ENCODE measurements around the gene MBTPS1. TPM values are rescaled to one million over a fixed set of nuclear protein-coding genes. Genes with fewer than 3 reads are reported as not detected.

Gene MBTPS1
- total and polyA plus RNA-seq, 10 of the 15 experiments (the other 5 are each of a cell fraction or from before 2014, with no cell fraction given), result 1.3 to 43.9 (median 35.2) TPM

DNA sequence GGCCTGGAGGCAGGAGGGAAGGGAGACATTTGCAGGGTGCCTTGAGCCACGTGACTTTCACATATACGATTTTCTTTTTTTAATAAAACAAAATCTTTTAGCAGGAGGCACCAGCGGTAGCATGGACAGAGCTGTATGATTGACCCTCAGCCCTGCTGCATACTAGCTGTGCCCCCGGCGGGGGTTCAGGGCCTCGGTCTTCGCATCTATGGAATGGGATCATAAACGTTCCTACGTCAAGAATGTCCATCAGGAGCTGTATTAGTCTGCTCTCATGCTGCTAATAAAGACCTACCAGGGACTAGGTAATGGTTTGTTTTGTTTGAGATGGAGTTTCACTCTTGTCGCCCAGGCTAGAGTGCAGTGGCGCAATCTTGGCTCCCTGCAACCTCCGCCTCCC is 101.3 kb downstream of the MBTPS1 start:
- Histone ChIP-seq H3K27me3 (replicated peaks in 1 of 2; ENCODE audit: control insufficient read depth in 2 of 2, insufficient read depth in 2 of 2, low read length in 1 of 2) (no peaks in the 10 kb centered on the region), H3K27ac (ENCODE audit: control insufficient read depth, insufficient read depth) (no peak overlapping the region), H3K4me3 (no peak overlapping the region), H4K20me1 (ENCODE audit: control insufficient read depth, insufficient read depth) (no peaks in the 10 kb centered on the region), H3K4me1 (ENCODE audit: control insufficient read depth, insufficient read depth, low read length) (no peaks in the 10 kb centered on the region), H3K79me2 (ENCODE audit: control insufficient read depth, insufficient read depth, low read length) (no peaks in the 10 kb centered on the region), H3K36me3 (ENCODE audit: control insufficient read depth in 2 of 2, insufficient read depth in 2 of 2, low read length in 1 of 2) (no peaks in the 10 kb centered on the region), H3K9ac (ENCODE audit: control insufficient read depth, insufficient read depth, low read length) (no peak overlapping the region), H3K9me3 (replicated peaks; ENCODE audit: control insufficient read depth, insufficient read depth, low read length) (no peaks in the 10 kb centered on the region; the same call in 2 of the 3 replicates), H3K4me2 (ENCODE audit: control insufficient read depth, insufficient read depth) (no peak overlapping the region), H2AFZ (ENCODE audit: control insufficient read depth, low read depth, low read length) (no peak overlapping the region)
- ChIA-PET POLR2A (no interaction called here), RAD21 (ENCODE audit: unreplicated experiment) (no interaction called here), CTCF (no interaction called here), SMC1A (ENCODE audit: uncharacterized antibody, unreplicated experiment) (no interaction called here)
- ATAC-seq (no peak), DNase-seq (ENCODE audit: low read depth, low spot score) (no peak), FAIRE-seq (no peak)
- intact Hi-C loops (cut with micrococcal nuclease; ENCODE audit: unreplicated experiment), result no loop called here
- WGBS (ENCODE audit: insufficient coverage, insufficient replicate concordance, low lambda C conversion rate, missing lambda C conversion rate), result 62% methylated on average over 12 of the region's 12 CpGs
- BruUV-seq (replicated peaks), result no TSS peak
- in situ Hi-C loops (cut with MboI), result no loop called here
- TF ChIP-seq ZSCAN29 (IDR thresholded peaks at IDR 0.05), result no peak
- no peak for TF ChIP-seq EP300 (IDR thresholded peaks at IDR 0.05; ENCODE audit: borderline replicate concordance in 1 of 2, control insufficient read depth in 1 of 2, low read depth in 2 of 2, low read length in 2 of 2)
- no peak for TF ChIP-seq SREBF1 (IDR thresholded peaks at IDR 0.05; ENCODE audit: low read length)
- TF ChIP-seq, protein P1, sequence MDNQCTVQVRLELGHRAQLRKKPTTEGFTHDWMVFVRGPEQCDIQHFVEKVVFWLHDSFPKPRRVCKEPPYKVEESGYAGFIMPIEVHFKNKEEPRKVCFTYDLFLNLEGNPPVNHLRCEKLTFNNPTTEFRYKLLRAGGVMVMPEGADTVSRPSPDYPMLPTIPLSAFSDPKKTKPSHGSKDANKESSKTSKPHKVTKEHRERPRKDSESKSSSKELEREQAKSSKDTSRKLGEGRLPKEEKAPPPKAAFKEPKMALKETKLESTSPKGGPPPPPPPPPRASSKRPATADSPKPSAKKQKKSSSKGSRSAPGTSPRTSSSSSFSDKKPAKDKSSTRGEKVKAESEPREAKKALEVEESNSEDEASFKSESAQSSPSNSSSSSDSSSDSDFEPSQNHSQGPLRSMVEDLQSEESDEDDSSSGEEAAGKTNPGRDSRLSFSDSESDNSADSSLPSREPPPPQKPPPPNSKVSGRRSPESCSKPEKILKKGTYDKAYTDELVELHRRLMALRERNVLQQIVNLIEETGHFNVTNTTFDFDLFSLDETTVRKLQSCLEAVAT (IDR thresholded peaks at IDR 0.05), result no peak
- TF ChIP-seq, protein P2, sequence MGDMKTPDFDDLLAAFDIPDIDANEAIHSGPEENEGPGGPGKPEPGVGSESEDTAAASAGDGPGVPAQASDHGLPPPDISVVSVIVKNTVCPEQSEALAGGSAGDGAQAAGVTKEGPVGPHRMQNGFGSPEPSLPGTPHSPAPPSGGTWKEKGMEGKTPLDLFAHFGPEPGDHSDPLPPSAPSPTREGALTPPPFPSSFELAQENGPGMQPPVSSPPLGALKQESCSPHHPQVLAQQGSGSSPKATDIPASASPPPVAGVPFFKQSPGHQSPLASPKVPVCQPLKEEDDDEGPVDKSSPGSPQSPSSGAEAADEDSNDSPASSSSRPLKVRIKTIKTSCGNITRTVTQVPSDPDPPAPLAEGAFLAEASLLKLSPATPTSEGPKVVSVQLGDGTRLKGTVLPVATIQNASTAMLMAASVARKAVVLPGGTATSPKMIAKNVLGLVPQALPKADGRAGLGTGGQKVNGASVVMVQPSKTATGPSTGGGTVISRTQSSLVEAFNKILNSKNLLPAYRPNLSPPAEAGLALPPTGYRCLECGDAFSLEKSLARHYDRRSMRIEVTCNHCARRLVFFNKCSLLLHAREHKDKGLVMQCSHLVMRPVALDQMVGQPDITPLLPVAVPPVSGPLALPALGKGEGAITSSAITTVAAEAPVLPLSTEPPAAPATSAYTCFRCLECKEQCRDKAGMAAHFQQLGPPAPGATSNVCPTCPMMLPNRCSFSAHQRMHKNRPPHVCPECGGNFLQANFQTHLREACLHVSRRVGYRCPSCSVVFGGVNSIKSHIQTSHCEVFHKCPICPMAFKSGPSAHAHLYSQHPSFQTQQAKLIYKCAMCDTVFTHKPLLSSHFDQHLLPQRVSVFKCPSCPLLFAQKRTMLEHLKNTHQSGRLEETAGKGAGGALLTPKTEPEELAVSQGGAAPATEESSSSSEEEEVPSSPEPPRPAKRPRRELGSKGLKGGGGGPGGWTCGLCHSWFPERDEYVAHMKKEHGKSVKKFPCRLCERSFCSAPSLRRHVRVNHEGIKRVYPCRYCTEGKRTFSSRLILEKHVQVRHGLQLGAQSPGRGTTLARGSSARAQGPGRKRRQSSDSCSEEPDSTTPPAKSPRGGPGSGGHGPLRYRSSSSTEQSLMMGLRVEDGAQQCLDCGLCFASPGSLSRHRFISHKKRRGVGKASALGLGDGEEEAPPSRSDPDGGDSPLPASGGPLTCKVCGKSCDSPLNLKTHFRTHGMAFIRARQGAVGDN (IDR thresholded peaks at IDR 0.05), result no peak
- TF ChIP-seq ATF7 (IDR thresholded peaks at IDR 0.05; ENCODE audit: low read depth), result no peak
- TF ChIP-seq MEF2B (IDR thresholded peaks at IDR 0.05; ENCODE audit: partially characterized antibody, poor library complexity, severe bottlenecking), result no peak
- TF ChIP-seq, protein P3, sequence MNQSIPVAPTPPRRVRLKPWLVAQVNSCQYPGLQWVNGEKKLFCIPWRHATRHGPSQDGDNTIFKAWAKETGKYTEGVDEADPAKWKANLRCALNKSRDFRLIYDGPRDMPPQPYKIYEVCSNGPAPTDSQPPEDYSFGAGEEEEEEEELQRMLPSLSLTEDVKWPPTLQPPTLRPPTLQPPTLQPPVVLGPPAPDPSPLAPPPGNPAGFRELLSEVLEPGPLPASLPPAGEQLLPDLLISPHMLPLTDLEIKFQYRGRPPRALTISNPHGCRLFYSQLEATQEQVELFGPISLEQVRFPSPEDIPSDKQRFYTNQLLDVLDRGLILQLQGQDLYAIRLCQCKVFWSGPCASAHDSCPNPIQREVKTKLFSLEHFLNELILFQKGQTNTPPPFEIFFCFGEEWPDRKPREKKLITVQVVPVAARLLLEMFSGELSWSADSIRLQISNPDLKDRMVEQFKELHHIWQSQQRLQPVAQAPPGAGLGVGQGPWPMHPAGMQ (IDR thresholded peaks at IDR 0.05; ENCODE audit: borderline replicate concordance), result no peak
- TF ChIP-seq, protein P4, sequence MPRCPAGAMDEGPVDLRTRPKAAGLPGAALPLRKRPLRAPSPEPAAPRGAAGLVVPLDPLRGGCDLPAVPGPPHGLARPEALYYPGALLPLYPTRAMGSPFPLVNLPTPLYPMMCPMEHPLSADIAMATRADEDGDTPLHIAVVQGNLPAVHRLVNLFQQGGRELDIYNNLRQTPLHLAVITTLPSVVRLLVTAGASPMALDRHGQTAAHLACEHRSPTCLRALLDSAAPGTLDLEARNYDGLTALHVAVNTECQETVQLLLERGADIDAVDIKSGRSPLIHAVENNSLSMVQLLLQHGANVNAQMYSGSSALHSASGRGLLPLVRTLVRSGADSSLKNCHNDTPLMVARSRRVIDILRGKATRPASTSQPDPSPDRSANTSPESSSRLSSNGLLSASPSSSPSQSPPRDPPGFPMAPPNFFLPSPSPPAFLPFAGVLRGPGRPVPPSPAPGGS (IDR thresholded peaks at IDR 0.05; ENCODE audit: borderline replicate concordance, insufficient read depth, low read depth, low read length, poor library complexity, severe bottlenecking), result no peak
- no peak for TF ChIP-seq SIN3A (IDR thresholded peaks at IDR 0.05; ENCODE audit: low read depth, low read length)
- TF ChIP-seq SREBF2 (IDR thresholded peaks at IDR 0.05; ENCODE audit: low read length), result no peak
- no peak for TF ChIP-seq CREM (IDR thresholded peaks at IDR 0.05; ENCODE audit: low read depth)
- no peak for TF ChIP-seq POLR2A (IDR thresholded peaks at IDR 0.05; ENCODE audit: low read depth, low read length)
- TF ChIP-seq IKZF2 (IDR thresholded peaks at IDR 0.05), result no peak
- no peak for TF ChIP-seq TARDBP (IDR thresholded peaks at IDR 0.05; ENCODE audit: borderline replicate concordance)

Measured in GM12878 (cell line).